ENCODE data around the gene FYN. TPM values are rescaled to one million over a fixed set of nuclear protein-coding genes. Genes with fewer than 3 reads are reported as not detected.
"Not testable (repeated sequence)": the region's sequence is repeated elsewhere in the genome, so short reads cannot be mapped to it uniquely, and the experiment has no call there.

Gene FYN
- total RNA-seq, 1 experiment from 2014 or later, result 26.6 TPM

DNA sequence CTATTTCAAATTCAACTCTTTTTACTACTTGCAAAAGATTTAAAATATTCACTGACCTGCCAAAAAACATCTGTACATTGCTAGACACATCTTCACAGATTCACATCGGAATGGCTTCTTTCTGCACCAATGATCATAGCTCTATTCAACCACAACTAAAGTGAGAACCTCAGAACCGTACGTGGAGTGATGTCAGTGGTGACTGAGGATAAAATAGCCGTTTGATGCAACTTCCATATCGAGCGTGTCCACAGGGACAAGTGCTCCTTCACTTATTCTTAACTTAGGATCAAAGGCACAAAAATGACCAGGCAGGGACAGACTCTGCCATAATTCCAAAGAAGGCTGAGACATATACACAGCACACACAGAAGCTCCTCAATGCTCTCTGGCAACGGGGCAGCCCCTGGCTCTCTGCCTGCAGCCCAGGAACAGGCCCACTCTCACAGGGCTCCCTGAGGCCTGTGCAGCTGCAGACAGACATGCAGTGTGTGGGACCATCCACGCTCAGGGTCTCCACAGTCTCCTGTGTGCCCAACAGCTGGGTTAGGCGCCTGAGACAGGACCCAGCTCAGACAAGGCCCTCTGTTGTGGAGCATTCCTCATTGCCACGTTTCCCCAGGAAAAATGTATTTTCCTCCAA, 22.8 kb downstream of the FYN start:
- no peak for DNase-seq (ENCODE audit: low spot score)

DNA sequence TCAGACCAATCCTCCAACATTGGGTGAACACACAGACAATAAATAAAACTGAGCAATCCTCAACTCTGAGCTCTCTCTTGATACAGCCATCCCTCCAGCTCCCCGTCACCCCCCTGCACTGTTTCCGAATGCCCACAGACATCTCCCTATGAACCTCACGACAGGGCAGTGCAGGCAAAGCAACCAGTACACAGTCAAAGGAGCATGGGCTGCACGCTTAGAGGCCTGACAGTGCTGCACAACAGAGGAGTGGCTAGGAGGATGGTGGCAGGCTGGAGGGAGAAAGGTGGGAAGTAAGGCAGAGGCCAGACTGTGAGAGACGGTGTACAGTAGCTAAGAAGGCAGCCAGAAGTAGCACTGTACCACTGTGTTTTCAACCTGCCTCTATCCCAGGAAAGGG, 24.0 kb downstream of the FYN start:
- no peak for DNase-seq (ENCODE audit: low spot score)

DNA sequence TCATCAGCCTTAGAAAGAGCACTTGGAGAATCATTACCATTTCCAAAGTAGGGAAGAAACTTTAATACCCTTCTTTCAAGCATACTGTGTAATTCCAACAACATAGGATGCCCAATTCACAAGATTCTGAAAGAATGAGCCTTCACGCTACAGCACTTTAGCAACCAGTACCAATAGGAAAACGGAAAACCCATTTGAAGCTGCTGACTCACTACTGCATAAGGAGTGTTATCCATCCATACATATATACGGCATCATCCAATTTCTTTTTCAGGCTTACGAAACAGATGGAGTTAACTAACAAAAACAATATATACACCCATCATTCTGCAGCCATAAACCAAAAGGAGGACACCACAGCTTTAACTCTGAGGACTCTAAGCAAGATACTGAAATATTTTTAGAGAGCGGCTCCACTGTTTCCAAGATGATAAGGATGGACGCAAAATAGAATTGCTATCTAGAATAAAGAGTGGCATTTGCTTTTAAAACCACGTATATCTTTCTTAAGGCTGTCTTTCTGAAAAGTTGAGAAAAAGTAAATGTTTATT, 24.9 kb downstream of the FYN start:
- no peak for DNase-seq (ENCODE audit: low spot score)

DNA sequence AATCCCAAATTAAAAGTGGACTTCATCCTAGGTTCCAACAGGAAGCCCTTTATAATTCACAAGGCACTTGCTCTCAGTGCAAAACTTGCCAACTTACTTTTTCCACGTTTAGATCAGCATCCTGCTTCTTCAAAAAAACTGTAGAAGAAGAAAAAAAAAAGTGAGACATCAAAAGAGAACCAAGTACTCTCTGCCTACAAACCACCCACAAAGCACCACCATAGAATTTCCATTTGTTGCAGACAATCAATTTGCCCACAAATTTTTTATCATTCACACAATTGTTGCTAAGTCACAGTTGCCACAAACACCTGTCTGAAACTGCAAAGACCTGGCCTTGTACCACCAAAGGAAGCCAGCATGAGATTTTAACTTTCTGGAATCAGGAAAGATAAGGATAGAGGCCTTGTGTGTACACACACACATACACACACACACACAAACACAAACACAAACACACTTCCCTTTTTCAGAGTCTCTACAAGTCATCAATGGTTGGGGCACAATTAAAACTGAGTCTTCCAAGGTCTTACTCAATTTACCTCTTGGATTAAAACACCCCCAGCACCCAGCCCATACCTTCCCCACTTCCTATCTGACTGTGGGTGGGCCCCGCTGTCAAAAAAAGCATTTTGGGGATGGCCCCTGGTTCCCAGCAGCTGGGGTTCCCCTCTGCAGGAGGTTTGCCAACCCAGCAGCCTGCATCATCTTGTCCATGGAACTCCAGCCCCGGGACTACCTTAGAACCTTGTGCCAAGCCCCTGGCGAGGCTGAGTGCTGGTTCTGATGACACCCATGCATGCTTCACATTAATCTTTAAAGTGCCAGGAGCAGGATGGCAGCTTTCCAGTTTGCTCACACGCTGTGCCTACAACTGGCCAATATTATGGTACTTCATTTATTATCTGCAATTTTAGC, 26.5 kb downstream of the FYN start:
- no peak for DNase-seq (ENCODE audit: low spot score)

DNA sequence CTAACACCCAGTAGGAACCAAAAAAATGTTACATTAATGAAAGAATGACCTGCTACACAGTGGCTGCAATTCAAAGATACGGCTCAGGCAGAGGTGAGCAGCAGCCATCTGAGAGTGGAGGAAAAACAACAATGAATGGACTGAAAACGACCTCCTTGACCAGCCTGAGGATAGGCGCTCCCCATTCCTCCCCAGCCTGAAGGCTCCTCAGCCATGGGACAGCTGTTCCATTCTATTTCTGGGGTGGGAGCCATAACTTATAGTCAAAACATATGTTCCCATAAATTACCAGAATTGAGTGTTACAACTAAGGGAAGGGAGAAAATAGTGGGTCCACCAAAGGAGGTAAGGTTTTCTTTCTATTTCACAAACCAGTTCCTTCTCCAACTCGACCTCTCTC, 27.2 kb downstream of the FYN start:
- no peak for DNase-seq (ENCODE audit: low spot score)

DNA sequence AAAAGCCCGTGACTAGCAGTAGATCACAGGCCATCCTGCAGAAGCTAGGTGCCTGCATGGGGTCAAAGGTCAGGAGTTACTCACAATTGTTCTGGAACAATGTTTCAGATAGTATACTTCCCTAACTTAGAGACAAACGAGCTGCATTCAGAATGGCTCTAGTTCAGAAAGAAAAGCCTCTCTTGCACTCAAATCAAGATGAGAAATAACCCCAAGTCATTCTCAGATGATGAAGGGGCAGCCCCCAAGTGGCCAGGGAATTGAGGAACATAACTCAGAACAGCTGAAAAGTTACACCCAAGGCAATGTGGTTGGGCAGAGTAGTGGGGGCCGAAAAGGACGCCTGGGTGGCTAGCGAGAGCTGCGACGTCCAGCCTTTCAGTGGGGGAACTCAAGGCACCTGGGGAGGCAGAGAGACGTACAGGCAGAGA, 27.8 kb downstream of the FYN start:
- DNase-seq (ENCODE audit: low spot score), result no peak

DNA sequence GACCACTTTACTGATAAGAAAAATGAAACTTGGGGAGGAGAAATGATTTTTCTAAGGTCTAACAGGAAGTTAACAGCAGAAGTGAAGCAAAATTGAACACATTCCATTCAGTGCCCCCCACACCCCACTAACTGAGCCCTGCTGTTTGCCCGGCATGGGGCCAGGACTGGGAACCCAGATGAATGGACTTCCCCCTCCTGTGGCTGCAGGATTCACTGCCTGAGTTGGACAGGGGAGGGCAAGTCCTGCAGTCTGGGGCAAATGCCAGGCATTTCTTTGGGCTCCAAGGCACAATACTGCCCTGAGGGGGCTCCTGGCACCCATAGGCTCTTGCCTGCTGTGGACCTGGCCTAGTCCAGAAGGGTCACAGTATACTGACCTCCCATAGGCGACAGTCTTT, 28.3 kb downstream of the FYN start:
- no peak for DNase-seq (ENCODE audit: low spot score)

DNA sequence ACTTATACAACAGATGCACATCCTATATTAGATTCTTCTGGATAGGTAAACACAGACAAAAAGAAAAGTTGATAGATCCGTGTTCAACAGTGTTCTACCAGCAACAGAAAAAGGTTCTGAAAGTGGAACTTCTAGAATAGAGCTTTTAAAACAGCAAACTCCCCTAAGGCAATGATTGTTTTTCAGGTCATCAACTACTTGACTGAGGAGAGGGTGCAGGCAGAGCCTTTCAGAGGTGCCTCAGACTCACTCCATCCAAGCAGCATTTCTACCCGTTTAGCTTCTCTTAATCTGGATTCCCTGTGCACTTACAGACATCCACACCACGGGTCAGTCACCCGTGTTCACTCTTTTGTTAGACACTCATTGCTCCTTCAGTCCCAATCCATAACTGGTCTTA, 28.9 kb downstream of the FYN start:
- no peak for DNase-seq (ENCODE audit: low spot score)

DNA sequence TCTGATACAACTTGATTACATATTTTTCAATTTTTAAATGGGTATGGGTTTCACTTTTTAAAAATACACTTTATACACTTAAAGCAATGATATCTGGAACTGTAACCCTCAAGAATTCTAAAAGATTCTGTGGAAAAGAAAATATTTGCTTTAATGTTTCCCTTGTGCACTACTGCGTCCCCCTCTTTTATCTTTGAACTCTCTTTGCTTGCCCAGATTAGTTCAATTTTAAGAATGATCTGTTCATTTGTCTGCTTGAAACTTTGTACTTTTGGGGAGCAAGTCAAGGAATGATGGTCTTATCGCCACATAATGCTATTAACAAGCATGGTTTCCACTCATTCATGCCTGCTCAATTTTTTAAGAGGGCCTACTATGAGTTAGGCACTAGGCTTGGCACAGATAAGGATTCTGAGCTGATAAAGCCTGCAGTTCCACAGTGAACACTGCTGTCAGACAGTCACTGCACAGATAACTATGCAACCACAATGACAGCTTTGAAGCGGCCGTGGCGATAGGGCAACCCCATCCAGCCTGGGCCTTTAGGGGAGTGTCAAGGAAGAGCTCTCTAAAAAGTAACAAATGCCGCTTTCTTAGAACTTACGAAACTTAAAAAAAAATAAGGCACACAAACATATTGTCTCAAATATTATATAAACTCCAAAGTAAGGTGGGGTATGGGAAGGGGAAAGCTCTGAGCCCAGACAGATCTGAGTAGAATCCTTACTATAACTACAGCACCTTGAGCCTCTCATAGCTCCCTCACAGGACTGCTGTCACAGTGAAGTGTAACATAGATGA, 29.7 kb downstream of the FYN start:
- no peak for DNase-seq (ENCODE audit: low spot score)

DNA sequence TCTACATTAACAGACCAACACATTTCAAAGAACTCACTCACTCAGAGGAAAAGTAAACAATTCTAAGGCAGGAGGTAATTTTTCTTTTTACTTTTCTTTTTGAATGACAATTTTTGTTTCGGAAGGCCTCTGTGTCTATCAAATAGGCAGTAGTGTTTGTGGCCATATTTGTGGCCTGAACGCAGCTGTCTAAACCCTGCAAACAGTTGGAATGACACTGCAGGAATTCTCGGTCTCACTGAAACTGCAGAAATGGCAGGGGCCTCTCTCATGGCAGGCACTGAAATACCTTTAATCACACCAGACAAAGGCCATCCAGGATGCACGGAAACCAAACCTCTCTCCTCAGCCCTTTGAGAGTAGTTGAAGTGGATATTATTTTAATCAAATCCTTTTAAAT, 30.4 kb downstream of the FYN start:
- peak; percentile 11 for DNase-seq (ENCODE audit: low spot score)

DNA sequence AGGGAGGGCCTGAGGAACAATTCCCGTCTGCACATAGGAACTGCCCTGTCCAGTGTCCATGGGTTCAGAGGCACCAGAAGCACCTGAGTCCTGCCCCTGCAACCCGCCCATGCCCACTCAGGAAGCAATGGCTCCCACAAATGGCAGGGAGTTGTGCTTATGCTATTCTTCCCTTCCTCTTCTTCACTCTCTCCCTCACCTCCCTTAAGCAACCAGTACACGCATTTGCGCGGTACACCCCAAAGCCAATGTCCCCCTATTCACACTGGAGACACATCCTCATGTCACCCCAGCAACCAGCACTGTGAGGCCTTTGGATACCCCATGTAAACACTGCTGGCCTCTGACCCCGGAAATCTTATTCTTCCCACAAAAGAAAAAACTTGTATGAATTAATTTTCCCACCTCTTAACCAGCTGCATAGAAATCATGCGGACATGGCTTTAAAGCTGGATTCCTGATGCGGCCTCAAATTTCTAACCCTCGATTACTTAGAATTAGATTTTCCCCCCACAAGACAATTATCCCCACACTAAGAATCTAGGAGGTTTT, 30.9 kb downstream of the FYN start:
- no peak for DNase-seq (ENCODE audit: low spot score)

DNA sequence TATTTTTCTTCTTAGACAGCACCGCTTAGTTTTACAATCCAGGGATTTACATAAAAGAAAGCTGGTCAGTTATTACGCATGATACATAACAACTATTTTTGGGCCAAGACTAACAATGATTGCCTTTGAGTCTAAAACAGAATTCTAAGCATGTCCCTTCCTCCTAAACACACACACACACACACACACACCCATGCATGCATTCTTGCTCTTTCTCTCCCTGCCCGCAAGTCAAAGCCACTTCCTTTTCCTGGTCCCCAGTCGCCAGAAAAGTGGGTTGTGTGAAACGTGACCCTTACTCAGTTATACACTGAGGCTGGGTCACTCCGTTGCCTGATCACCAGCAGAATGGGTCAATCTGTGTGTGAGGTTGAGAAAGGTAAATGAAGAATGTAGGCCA, 31.4 kb downstream of the FYN start:
- no peak for DNase-seq (ENCODE audit: low spot score)

DNA sequence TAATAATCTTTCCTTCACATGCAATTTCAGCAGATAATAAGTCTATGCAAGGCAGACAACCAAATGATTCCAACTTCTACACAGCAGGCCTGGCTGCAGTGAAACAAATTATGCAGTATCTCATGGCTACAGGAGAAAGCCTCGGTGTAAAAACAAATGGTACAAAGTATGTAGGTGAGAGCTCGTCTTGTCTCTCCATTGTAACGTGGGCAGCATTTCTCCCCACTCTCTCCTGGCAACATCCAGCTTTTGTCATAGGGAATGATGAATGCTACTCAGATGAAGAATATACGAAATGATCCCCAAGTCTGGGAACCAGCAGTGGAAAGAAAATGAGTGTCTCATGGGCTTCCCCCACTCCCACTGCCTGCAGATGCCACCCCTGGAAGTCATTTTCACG, 32.4 kb downstream of the FYN start:
- no peak for DNase-seq (ENCODE audit: low spot score)

DNA sequence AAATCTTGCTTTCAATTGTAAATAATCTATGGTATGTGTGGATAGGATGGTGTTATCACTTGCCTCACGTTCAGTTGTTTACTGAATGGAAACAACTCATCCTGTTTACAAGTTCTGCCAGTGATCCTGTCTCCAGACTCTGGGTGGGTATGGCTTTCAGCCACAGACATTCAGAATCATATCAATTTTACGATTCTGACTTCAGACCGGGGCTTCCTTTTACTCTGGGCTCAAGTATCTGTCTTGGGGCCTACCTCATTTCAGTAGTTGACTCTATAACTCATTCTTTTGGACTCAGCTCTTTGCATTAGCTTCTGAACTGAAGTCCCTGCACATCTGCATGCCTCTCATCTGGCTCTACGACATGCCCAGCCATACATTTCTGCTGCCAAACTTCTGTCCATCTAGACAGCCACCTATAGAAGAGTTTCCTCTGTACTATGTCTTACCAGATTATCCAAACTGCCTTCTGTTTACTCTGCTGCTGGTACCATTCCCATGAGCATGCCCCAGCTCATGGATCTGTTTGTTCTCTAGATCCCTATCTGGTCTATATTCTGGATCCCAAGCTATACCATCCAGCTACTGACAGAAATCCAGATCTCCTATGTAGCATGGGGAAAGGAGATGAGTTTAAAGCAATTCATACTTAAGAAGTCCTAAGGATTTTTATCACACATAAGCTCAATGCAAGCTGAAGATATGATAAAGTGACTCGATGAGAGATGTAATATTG, 34.3 kb downstream of the FYN start:
- no peak for DNase-seq (ENCODE audit: low spot score)

DNA sequence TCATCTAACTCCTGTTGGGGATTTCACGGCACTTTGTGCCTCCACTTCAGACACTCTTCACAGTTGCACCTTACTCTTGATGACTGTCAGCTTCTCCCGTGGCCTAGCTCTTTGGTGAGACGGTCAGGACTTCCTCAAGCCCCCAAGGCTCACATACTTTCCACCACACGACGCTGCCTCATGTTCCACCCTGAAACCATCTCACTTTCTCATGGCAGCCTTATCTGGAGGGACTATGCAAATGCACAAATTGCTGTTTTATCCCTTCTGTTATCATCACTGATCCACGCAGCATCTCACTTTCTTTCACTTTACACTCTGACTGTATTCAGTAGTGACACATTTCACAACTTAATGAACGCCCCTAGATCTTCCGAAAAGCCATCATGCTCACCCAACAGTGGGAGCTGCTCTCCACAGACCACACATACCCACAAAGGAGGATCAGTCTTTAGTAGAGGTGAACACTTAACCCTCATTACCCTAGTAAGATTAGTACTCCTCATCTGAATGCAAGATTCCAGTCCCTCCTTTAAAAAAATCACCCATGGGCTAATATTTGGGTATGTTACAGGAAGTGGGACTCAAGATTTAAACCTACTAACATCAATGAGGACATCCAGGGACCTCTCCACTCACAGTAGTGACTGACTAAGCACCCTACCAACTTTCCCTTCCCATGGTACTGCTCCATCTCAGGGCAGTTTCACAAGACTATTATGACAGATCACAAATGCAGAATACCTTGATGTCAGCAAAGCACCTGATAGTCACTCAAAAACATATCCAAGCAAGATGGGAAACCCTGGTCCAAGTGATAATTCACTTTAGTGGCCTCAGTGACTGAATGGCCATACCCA, 35.4 kb downstream of the FYN start:
- DNase-seq (ENCODE audit: low spot score), result no peak

DNA sequence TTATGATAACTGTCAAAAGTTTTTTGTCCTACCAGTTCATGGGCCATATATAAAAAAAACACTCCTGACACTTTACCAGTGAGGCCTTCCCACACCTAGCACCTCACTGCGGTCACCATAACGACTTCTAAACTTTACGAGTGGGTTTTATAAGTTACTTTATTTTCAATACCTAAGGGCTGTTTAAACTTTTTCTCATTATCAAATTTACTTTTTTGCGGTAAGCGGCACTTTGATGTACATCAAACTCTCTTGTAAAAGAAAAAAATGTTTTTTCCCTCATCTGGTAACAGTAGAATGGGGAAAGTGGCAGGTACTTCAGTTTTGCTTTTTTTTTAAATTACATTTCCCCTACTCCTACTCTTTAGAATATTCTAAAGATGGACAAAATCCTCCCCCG, 36.2 kb downstream of the FYN start:
- DNase-seq (ENCODE audit: low spot score), result no peak

DNA sequence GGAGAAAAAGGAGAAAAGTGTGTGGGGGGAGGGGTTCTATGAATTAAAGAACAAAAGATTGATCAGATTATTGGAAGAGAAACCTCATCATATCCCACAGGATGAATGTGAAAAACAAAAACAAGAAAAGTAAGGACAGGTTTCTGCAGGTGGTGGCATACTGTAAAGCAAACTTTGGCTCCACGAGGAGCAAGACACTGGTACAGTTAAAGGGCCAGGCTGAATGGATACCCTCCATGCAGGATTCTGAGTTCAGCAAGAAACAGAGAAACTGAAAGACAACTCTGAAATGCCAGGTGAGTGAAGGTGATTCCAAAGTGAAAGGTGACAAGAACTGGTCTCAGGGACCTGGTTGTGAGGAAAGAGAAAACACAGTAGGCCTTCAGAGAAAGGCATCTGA, 37.4 kb downstream of the FYN start:
- DNase-seq (ENCODE audit: low spot score), result no peak

DNA sequence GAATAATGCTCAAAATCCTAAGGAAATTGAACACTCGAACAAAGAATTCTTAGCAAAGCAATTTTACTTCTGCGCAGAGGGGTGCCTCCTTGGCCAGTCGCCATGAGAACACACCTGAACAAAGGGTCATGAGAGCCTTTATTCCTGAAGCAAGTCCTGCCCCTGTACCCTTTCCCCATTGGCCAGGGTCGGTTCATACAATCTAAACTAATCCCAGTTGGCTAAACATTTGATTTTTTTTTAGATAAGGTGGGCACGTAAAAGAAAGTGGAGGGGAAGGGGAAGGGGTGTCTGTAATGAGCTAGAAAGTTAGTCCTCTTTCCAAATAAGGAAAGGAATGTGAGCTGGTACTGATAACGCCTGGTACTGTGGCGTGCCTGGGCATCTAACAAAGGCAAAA, 37.9 kb downstream of the FYN start:
- not testable (repeated sequence) for DNase-seq (ENCODE audit: low spot score)

DNA sequence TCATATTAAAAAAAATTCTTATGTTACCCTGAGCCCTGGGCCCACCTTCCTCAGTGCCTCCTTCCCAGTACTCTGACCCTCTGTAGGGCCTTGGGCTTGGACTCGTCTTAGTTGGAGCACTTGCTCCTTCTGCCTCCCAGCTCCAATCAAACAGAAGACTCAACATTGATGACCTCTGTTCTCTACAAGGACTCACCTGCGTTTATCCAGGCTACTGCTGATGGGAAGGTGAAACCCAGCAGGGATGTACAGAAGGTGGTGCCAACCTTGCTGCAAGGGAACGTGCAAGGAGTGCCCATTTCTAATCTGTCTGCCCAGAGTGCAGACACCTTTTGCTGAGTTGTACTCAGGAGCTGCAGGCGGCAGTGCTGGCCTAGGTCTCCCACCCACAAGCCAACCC, 38.9 kb downstream of the FYN start:
- DNase-seq (ENCODE audit: low spot score), result no peak

DNA sequence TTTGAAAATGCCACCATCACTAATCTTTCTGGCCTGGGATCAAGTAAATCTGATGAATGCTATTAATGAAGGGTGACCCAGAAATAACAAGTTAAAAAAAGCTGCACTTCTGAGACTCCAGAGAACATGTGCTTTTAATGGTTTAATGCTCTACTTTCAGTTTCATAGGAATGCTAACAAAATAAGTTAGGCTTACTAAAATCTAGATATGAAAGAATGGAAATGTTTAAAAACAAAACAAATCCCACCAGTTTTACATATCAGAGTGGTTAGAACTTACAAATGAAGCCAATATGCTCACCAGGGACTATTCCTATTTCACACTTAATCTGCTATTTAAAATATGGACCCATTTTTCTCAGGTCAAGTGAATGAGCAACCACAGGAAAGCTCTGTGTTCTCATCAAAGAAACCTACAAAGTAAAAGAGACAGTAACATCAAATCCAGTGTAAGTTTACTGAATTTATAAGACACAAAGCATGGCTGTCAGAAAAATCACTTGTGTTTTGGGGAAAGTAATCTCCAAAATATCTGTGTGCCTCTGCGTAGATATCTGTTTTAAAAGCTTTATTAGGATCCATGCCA, 40.3 kb downstream of the FYN start:
- DNase-seq (ENCODE audit: low spot score), result no peak

Data from A172 (cell line).